ENCODE measurements around the gene DPEP2NB.
A peak's percentile ranks its signal among the peaks of the same experiment; 100 is the strongest.
"Not testable (repeated sequence)": the region's sequence is repeated elsewhere in the genome, so short reads cannot be mapped to it uniquely, and the experiment has no call there.

DPEP2NB gene

DNA sequence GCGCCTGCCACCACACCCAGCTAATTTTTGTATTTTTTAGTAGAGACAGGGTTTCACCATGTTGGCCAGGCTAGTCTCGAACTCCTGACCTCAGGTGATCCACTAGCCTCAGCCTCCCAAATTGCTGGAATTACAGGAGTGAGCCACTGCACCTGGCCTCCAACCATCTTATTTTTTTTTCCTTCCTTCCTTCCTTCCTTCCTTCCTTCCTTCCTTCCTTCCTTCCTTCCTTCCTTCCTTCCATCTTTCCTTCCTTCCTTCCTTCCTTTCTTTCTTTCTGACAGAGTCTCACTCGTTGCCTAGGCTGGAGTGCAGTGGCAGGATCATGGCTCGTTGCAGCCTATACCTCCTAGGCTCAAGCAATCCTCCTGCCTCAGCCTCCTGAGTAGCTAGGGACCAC, 5.8 kb downstream of the DPEP2NB start:
- not testable (repeated sequence) for DNase-seq

DNA sequence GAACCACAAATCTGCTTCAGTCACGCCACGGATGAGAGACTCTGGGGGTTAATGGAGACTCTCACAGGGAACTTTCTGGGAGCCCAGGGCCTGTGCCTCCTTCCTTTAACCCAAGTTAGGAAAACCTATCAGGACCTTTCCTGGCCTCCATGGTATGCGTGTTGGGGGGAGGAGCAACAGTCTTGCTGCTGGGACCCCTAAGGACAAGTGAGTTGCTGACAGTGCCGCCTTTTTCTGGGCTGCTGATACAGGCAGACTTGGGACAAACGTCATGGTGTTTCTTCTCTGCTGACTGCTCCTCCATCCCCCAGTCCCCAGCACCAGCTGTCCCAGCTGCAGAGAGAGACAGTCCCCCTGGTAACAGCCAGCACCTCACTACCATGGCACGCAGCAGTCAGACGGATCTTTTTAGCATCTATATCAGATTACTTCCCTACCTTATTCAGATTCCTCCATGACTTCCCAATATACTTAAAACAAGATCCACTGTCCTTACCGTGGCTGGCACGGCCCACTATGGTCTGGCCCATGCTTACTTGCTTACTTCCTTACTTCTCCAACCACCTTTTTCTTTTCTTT, 6.5 kb downstream of the DPEP2NB start:
- DNase-seq: no peak

DNA sequence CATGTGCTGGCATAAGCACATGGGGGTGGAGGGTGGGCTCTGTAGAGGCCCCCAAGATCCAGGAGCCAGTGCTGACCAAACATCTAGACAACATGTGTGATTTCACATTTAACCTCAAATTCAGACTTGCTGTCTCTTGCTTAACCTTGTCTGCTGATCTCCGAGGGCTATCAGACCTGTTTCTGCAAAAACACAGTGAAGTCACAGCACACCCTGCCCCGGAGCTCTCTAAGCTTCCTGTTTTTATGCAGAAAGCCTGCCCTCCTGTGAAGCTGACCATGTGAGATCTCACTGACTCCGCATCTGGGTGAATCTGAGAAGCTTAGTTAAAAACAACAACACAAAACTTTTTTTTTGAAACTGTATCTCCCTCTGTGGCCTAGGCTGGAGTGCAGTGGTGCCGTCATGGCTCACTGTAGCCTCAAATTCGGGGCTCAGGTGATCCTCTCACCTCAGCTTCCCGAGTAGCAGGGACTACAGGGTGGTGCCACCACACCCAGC, 9.9 kb downstream of the DPEP2NB start:
- DNase-seq: no peak

DNA sequence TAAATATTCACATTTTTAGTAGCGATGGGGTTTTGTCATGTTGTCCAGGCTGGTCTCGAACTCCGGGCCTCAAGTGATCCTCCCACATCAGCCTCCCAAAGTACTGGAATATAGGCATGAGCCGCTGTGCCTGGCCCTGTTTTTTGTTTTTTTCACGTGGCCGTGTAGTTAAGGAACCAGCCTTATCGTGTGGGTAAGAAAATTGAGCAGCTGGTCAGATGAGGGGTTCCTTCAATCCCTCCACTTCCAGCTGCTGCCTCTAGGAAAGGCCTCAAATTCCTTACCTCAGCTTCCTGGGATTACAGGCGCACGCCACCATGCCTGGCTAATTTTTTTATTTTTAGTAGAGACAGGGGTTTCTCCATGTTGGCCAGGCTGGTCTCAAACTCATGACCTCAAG, 10.5 kb downstream of the DPEP2NB start:
- DNase-seq: no peak

DNA sequence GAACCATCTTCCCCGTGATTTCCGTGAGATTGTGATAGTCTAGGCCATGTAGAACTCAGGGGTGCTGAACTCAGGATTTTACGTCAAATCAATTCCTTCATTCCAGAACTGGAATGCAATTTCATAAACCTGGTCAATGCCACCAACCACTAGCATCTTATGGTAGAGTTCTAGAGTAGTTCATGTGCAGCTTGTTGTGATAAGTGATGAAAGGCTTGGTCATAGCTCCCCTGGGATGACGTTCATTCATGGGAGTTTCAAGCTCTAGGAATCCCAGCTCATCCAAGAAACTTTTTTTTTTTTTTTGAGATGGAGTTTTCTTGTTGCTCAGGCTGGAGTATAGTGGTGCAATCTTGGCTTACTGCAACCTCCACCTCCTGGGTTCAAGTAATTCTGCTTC, 12.7 kb downstream of the DPEP2NB start:
- DNase-seq: no peak

DNA sequence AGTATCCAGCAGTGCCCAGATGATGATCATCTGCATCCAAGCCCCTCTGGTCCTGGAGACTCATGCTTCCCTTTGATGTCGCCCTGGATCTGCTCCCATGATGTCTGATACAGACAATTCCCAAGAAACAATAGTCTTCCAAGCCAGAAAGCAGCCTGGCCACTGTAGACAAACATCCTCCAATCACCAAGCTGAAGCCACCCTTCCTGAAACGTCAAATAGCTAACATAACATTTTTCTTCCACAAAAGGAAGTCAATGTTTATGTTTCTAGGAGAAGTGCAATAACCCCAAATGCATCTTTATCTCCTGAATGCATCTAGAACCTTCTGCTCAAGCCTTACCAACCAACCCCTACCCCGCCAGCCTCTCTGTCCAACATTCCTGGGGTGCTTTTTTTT, 15.3 kb downstream of the DPEP2NB start:
- no peak for DNase-seq

DNA sequence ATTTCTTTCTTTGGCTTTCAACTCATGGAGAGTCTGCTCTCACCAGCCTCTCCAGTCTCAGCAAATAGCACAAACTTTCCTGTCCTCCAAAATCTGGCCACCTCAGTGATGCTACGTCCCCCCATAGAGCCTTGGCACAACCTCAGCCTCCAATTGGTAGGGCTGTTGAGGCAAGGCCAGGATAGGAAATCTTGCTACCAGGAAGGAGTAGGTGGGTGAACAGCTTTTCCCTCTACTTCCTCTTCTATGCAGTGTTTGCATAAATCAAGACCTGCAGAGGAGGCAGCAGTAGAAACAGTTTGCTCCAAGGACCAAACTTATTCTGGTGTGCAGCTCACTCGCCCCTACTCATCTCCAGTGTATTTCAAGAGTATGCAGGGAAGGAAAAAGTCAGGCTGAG, 15.7 kb downstream of the DPEP2NB start:
- no peak for DNase-seq

DNA sequence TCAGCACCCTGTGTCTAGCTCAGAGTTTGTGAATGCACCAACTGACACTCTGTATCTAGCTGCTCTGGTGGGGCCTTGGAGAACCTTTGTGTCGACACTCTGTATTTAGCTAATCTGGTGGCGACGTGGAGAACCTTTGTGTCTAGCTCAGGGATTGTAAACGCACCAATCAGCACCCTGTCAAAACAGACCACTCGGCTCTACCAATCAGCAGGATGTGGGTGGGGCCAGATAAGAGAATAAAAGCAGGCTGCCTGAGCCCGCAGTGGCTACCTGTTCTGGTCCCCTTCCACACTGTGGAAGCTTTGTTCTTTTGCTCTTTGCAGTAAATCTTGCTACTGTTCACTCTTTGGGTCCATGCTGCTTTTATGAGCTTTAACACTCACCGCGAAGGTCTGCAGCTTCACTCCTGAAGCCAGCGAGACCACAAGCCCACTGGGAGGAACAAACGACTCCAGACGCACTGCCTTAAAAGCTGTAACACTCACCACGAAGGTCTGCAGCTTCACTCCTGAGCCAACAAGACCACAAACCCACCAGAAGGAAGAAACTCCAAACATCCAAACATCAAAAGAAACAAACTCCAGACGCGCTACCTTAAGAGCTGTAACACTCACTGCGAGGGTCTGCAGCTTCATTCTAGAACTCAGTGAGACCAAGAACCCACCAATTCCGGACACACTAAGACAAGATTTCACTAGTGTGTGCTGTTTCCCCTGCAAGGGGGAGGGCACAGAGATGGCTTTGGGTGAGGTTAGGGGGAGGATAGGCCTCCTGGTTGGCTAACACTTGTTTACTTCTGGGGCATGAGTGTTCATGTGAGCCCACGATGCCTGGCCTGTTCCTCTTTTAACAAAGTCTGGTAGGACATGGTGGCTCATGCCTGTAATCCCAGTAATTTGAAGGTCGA, 16.7 kb downstream of the DPEP2NB start, which contains the start of gene DPEP2:
DPEP2 (minus strand) TSS at position 706 of the 910 bp plus-strand sequence. CDS start 6,272 bp downstream, outside the sequence.
- not testable (repeated sequence) for DNase-seq

DNA sequence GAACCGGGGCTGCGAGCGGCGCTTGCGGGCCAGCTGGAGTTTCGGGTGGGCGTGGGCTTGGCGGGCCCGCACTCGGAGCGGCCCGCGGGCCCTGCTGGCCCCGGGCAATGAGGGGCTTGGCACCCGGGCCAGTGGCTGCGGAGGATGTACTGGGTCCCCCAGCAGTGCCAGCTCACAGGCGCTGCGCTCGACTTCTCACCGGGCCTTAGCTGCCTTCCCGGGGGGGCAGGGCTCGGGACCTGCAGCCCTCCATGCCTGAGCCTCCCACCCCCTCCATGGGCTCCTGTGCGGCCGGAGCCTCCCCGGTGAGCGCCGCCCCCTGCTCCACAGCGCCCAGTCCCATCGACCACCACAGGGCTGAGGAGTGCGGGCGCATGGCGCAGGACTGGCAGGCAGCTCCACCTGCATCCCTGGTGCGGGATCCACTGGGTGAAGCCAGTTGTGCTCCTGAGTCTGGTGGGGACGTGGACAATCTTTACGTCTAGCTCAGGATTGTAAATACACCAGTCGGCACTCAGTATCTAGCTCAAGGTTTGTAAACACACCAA, 17.4 kb downstream of the DPEP2NB start:
- DNase-seq: not testable (repeated sequence)

DNA sequence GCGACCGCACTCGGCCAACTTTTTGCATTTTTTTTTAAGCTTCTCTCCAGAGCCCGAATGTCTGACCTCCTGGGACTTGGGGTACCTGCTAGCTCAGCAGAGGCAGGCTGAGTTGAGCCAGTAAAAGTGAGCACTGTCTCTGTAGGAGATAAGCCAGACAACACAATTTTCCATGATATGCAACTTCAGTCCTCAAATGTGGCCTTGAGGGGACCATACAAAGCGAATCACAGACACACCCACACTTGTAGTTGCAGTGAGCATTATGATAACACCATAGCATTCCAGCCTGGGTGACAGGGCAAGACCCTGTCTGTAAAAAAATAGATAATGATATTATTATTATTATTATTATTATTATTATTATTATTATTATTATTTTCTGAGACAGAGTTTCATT, 19.0 kb downstream of the DPEP2NB start:
- no peak for DNase-seq

DNA sequence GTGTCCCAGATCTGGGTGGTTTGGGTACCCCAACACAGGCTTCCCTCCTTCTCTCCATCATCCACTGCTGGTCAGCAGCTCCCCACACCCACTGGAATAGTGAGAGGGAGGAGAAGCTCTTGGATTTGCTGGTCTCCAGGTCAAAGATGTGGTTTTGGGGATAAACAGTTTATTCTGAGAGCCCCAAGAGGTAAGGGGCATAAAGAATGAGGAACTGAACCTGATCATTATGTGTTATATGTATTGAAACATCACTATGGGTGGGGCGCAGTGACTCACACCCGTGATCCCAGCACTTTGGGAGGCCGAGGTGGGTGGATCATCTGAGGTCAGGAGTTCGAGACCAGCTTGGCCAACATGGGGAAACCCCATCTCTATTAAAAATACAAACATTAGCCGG, 20.3 kb downstream of the DPEP2NB start:
- DNase-seq: no peak

DNA sequence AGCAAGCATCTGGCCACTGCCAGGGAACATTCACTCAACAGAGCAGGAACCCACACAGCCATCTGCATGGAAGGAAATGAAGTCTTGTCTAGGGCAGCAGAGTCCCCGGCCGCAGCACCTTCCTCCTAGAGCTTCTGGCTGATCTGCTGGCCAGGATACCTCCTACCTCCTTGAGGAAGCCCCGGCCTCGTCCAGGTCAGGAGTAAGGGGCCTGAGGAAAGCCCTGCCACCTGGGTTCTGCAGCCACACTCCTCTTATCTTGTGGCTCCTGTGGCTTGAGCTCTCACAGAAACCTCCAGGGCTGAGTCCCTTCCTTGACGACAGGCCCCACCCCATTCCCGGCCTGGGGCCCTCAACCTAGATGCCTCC, 21.7 kb downstream of the DPEP2NB start:
- DNase-seq: not testable (repeated sequence)

DNA sequence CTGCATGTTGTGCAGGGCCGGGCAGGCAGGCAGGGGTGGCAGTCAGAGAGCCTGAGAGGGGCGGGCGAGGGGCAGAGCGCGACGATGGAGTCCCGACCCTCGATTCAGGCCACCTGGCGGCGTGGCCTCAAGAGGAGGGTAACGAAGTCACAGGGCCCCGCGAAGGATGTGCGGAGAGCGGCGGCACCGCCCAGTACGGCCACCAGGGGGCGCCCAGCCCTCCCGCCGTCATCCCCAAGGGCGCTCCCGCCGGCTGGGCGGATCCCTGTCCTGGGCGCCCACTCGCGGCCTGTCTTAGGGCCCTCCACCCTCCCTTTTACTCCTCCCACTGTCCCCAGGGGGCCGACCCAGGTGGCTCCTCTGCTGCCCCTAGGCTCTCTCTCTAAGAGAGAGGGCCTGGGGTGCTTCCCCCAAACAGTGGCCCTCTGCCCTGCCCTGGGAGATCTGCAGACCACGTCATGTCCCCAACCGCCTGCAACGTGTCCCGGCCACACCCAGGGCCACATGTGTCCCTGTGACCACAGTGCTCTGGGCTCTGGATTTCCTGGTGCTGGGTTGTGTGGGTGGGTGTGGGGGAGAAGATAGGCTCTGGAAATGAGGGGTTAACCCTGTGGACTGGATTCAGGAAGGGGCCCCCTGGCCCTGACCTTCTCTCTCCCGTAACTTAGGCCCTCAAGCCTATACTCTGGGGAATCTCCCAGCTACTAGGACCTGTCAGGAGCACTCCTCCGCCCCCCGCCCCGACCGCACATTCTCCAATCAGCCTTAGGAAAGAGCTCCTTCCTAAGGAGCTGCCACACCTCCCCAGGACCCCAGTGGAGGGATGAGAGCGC, 22.3 kb downstream of the DPEP2NB start:
- DNase-seq: peak; percentile 52

DNA sequence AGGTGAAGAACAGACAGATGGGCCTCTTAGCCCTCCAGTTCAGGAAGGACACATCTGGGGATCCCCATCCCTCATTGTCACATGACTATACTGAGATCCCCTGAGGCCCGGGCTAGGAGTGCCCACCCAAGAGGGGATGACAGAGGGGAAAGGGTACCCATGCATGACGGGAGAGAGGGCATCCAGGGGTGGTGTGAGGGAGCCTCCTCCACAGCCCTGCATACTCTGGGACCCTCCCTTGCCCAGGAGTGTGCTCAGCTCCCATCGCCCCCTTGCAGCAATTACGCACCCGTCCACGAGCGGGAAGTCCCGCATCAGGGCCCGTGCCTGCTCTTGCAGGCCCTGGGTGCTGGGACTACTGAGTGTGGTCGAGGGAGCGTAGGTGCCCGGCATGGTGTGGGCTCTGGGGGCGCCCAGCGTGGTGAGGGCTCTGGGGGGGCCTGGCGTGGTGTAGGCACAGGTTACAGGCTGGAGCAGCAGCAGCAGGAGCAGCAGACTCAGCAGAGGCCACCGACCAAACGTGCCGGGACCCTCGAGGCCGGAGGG, 23.0 kb downstream of the DPEP2NB start:
- no peak for DNase-seq

DNA sequence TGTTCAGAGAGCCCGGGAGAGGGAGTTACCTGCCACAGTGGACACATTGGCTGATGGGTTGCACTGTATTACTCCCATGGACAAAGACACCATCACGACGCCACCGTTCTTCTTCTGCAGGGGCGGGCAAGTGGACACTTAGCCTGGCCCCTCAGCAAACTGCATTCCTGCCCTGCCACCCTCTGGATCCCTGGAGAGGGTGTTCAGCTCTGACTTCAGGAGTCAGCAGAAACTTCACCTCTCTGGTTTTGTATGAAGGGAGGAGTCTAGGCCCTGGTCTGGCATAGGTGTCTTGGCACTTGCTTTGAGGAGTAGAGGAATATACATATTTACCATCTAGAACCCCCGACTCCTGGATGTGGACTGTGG, 25.7 kb downstream of the DPEP2NB start:
- no peak for DNase-seq

DNA sequence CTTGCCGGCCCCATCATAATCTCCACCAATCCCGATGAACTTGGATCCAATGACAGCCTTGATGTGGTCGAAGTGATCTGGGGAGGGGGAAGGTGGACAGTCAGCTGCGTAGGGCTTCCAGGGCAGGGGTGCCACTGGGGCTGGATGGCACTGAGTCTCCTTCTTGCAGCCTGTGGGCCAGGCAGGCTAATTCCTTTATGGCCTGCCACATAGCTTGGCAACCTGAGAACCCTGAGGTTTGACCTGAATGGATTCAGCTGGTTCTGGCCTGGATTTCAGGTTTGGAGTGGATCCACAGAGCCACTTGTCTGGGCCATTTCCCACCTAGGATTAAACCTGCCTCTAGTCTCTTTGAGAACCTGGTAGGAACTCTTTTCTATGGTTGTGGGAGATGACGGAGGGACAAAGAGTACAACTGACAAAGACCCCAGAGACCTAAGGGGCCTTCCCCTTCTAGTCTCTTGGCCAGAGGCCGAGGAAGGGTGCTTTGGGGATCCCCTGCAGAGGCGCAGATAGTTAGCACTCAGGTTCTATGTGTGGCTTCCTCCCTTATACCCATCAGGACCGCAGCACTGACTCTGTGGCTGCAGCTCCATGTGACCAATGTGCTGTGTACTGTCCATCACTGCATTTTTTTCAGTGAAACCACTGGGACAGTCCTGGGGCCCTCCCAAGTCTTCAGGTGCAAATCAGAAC, 26.2 kb downstream of the DPEP2NB start:
- DNase-seq: no peak

DNA sequence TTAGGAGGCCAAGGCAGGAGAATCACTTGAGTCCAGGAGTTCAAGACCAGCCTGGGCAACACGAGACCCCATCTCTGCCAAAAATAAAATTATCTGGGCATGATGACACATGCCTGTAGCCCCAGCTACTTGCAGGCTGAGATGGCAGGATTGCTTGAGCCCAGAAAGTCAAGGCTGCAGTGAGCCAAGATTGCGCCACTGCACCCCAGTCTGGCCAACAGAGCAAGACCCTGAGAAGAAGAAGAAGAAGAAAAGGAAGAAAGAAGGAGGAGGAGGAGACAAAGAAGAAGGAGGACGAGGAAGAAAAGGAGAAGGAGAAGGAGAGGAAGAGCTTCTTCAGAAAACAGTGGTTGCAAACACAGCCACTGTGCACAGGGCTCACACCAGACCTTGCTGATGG, 27.0 kb downstream of the DPEP2NB start:
- DNase-seq: no peak

DNA sequence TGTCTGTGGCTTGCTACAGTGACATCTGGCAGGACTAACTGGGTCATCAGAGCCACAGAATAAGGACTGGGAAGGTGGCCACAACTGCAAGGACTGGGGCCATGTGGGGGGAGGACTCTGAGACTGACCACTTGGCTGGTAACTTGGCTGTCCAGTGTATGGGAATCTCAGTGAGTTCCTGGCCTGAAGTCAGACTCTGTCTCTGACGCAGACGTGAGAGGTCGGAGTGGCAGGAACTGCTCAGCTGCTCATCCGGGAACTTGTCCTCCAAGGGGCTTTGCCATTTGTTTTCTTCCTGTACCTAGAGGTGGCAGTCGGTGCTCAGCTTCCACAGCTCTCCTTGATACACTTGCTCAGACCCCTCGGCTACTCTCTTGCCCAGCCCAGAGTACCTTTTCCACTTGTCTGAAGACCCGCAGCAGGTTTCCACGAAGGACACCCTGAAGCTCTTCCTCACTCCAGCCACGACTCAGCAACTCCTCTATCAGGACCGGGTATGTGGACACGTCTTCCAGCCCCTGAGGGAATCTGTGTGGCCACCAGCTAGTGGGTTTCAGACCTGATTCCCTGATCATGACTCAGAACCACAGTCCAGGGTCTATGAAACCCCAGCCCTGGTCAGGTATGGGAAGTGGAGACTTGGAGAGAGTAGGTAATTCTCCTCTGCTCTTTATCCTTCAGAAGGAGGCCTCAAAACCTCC, 28.1 kb downstream of the DPEP2NB start:
- DNase-seq: no peak

DNA sequence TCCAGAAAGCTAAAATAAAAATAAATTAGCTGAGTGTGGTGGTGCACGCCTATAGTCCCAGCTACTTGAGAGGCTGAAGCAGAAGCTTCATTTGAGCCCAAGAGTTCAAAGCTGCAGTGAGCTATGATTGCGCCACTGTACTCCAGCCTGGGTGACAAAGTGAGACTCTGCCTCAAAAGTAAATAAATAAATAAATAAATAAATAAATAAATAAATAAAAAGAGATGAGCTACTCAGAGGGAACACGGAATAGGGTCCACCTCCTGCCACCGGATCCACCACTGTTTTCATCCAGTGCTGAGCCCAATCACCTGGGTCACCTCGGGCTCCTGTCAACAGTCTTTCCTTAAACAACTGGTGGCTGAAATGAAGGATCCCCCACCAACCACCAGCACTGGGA, 28.8 kb downstream of the DPEP2NB start:
- DNase-seq: no peak

DNA sequence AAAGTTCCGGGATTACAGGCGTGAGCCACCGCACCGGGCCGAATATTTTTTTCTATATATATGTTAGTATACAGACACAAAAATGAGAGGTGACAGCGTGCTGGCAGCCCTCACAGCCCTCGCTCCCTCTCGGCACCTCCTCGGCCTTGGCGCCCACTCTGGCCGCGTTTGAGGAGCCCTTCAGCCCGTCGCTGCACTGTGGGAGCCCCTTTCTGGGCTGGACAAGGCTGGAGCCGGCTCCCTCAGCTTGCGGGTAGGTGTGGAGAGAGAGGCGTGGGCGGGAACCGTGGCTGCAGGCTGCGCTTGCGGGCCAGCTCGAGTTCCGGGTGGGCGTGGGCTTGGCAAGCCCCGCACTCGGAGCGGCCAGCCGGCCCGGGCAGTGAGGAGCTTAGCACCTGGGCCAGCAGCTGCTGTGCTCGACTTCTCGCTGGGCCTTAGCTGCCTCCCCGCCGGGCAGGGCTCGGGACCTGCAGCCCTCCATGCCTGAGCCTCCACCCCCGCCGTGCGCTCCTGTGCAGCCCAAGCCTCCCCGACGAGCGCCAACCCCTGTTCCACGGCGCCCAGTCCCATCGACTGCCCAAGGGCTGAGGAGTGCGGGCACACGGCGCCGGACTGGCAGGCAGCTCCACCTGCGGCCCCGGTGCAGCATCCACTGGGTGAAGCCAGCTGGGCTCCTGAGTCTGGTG, 33.6 kb downstream of the DPEP2NB start:
- no peak for DNase-seq
